HEK293 (cell line): ENCODE data around the gene LSMEM2.

Source experiments
- CTCF ChIA-PET: fragments of 350-600 bp; formaldehyde crosslinking; extraction: SDS; loops from one replicate; lab custom pipeline; 2021; ENCODE audit warnings: antibody characterized with exemption; lab: Yijun Ruan, JAX
- POLR2A ChIA-PET: fragments of 300-600 bp; formaldehyde crosslinking; extraction: SDS; loops from one replicate; lab custom pipeline; 2020; ENCODE audit warnings: antibody characterized with exemption, inconsistent platforms; lab: Yijun Ruan, JAX
- H3K27ac ChIP-seq: fragments of 200-500 bp; sonication (Bioruptor generic); 2 replicates; pipeline ENCODE4 v1.5.1; 2014; ENCODE audit warnings: low read depth, low read length, control low read depth, inconsistent platforms; ENCODE audit errors: extremely low read depth
- H3K36me3 ChIP-seq, 2 experiments: fragments of 200-500 bp in 1 of 2; sonication (Bioruptor generic) in 1 of 2; 1 replicate in 1 of 2; 2 replicates in 1 of 2; pipeline ENCODE4 v1.5.1; 2014 to 2017; ENCODE audit warnings: inconsistent platforms in 2 of 2, low read length in 2 of 2; ENCODE audit not compliant: control insufficient read depth in 2 of 2, insufficient read depth in 1 of 2
- H3K4me1 ChIP-seq: fragments of 200-500 bp; sonication (Bioruptor generic); 2 replicates; pipeline ENCODE4 v1.5.1; 2014; ENCODE audit warnings: mild to moderate bottlenecking, low read length, inconsistent platforms; ENCODE audit not compliant: control insufficient read depth, insufficient read depth
- H3K4me3 ChIP-seq: 2 replicates; pipeline ENCODE4 v1.5.1; 2011; ENCODE audit warnings: low read depth, mild to moderate bottlenecking, control low read depth, low read length, moderate library complexity
- H3K9me3 ChIP-seq: fragments of 200-500 bp; sonication (Bioruptor generic); 2 replicates; pipeline ENCODE4 v1.5.1; 2014; ENCODE audit warnings: low read depth, low read length, inconsistent platforms; ENCODE audit not compliant: control insufficient read depth, insufficient read depth
- BCL11B ChIP-seq: fragments of 450-650 bp; formaldehyde crosslinking; IDR thresholded peaks from 2 replicates; pipeline ENCODE4 v1.5.1; 2016; ENCODE audit warnings: low read depth, missing biosample characterization, missing genetic modification characterization
- KLF7 ChIP-seq: fragments of 450-650 bp; formaldehyde crosslinking; IDR thresholded peaks from 2 replicates; pipeline ENCODE4 v1.5.1; 2016; ENCODE audit warnings: missing biosample characterization, missing genetic modification characterization, borderline replicate concordance
- KLF8 ChIP-seq: fragments of 450-650 bp; formaldehyde crosslinking; IDR thresholded peaks from 2 replicates; pipeline ENCODE4 v1.5.1; 2016; ENCODE audit warnings: missing biosample characterization, missing genetic modification characterization
- PATZ1 ChIP-seq: fragments of 450-650 bp; formaldehyde crosslinking; IDR thresholded peaks from 2 replicates; pipeline ENCODE4 v1.5.1; 2016; ENCODE audit warnings: missing biosample characterization, missing genetic modification characterization
- SCRT2 ChIP-seq: fragments of 450-650 bp; formaldehyde crosslinking; IDR thresholded peaks from 2 replicates; pipeline ENCODE4 v1.5.1; 2016; ENCODE audit warnings: missing biosample characterization, missing genetic modification characterization
- YY2 ChIP-seq: fragments of 450-650 bp; formaldehyde crosslinking; IDR thresholded peaks from 2 replicates; pipeline ENCODE4 v1.5.1; 2016; ENCODE audit warnings: missing biosample characterization, missing genetic modification characterization
- ZBTB20 ChIP-seq: fragments of 450-650 bp; formaldehyde crosslinking; IDR thresholded peaks from 2 replicates; pipeline ENCODE4 v1.5.1; 2016; ENCODE audit warnings: missing biosample characterization, missing genetic modification characterization
- ZFHX2 ChIP-seq: fragments of 450-650 bp; formaldehyde crosslinking; conservative IDR thresholded peaks from 2 replicates; pipeline ENCODE4 v1.5.1; 2016; ENCODE audit warnings: missing biosample characterization, missing genetic modification characterization
- ZIC2 ChIP-seq: fragments of 450-650 bp; formaldehyde crosslinking; IDR thresholded peaks from 2 replicates; pipeline ENCODE4 v1.5.1; 2016; ENCODE audit warnings: missing biosample characterization, missing genetic modification characterization
- ZNF146 ChIP-seq: fragments of 450-650 bp; formaldehyde crosslinking; IDR thresholded peaks from 2 replicates; pipeline ENCODE4 v1.5.1; 2016; ENCODE audit warnings: missing biosample characterization, missing genetic modification characterization
- ZNF23 ChIP-seq: fragments of 450-650 bp; formaldehyde crosslinking; IDR thresholded peaks from 2 replicates; pipeline ENCODE4 v1.5.1; 2016; ENCODE audit warnings: missing biosample characterization, missing genetic modification characterization, borderline replicate concordance
- ZNF239 ChIP-seq: fragments of 450-650 bp; formaldehyde crosslinking; IDR thresholded peaks from 2 replicates; pipeline ENCODE4 v1.5.1; 2016; ENCODE audit warnings: missing biosample characterization, missing genetic modification characterization
- ZNF335 ChIP-seq: fragments of 450-650 bp; formaldehyde crosslinking; conservative IDR thresholded peaks from 2 replicates; pipeline ENCODE4 v1.5.1; 2016; ENCODE audit warnings: missing biosample characterization, missing genetic modification characterization
- ZNF501 ChIP-seq: fragments of 450-650 bp; formaldehyde crosslinking; IDR thresholded peaks from 2 replicates; pipeline ENCODE4 v1.5.1; 2016; ENCODE audit warnings: missing biosample characterization, missing genetic modification characterization
- ZNF596 ChIP-seq: fragments of 450-650 bp; IDR thresholded peaks from 2 replicates; pipeline ENCODE4 v1.5.0; 2018; ENCODE audit warnings: missing biosample characterization, mild to moderate bottlenecking, missing genetic modification characterization, moderate library complexity
- ZNF600 ChIP-seq: fragments of 450-650 bp; formaldehyde crosslinking; IDR thresholded peaks from 2 replicates; pipeline ENCODE4 v1.5.1; 2016; ENCODE audit warnings: missing biosample characterization, missing genetic modification characterization
- ZNF610 ChIP-seq: fragments of 450-650 bp; formaldehyde crosslinking; IDR thresholded peaks from 2 replicates; pipeline ENCODE4 v1.5.1; 2016; ENCODE audit warnings: missing biosample characterization, missing genetic modification characterization, borderline replicate concordance
- ZSCAN4 ChIP-seq: fragments of 450-650 bp; formaldehyde crosslinking; IDR thresholded peaks from 2 replicates; pipeline ENCODE4 v1.5.1; 2017; ENCODE audit warnings: missing biosample characterization, missing genetic modification characterization
- TF ChIP-seq, protein P1 (sequence below): fragments of 450-650 bp; formaldehyde crosslinking; IDR thresholded peaks from 2 replicates; pipeline ENCODE4 v1.5.1; 2016; ENCODE audit warnings: missing biosample characterization, missing genetic modification characterization

The LSMEM2 gene

DNA sequence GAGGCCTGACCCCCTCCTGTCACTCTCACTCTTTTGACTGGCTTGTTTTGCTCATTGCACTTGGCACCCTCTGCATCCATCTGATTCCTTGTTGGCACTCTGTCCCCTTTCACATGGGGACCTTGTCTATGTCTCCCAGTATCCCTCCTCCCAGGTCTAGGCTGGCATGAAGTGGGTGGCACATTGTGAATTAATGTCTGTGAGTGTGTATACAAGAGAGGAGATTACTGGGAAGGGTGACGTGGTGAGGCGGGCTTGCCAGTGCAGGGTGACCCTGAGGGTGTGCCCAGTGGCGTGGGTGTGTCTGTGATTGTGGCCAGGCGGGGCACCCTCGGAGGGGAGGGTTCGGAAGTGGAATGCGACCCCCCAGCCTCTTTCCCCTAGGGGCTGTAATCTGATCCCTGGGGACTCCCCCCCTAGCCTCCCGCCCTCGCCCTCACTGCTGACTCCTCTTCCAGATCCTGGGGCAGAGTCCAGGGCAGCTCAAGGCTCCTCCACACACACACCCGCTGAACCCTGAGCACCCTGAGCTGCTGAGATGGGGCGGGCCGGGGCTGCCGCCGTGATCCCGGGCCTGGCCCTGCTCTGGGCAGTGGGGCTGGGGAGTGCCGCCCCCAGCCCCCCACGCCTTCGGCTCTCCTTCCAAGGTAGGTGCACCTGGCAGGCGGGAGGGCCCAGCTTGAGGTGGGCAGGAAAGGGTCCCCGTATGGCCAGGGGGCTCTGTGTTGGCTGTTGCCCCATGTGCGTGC is 10.0 kb upstream of the LSMEM2 start, which contains the start of gene SEMA3B (continued):
- no peak for TF ChIP-seq SCRT2 (tag by site-specific recombination)
- 0 out of 2 replicates have a peak, but pooled peaks have one; percentile 40 for TF ChIP-seq PATZ1
- TF ChIP-seq ZBTB20 (tag by site-specific recombination), result peak; percentile 53
- no peak for TF ChIP-seq ZNF146 (tag by site-specific recombination)
- TF ChIP-seq ZNF600 (tag by site-specific recombination), result peak; percentile 58
- TF ChIP-seq ZFHX2 (tag by site-specific recombination), result peak; percentile 84
- TF ChIP-seq ZNF501 (tag by site-specific recombination), result no peak
- TF ChIP-seq ZNF239 (tag by site-specific recombination), result no peak
- TF ChIP-seq KLF8 (tag by site-specific recombination), result peak; percentile 33; the same call in 1 of the 2 replicates
- TF ChIP-seq, protein P1, sequence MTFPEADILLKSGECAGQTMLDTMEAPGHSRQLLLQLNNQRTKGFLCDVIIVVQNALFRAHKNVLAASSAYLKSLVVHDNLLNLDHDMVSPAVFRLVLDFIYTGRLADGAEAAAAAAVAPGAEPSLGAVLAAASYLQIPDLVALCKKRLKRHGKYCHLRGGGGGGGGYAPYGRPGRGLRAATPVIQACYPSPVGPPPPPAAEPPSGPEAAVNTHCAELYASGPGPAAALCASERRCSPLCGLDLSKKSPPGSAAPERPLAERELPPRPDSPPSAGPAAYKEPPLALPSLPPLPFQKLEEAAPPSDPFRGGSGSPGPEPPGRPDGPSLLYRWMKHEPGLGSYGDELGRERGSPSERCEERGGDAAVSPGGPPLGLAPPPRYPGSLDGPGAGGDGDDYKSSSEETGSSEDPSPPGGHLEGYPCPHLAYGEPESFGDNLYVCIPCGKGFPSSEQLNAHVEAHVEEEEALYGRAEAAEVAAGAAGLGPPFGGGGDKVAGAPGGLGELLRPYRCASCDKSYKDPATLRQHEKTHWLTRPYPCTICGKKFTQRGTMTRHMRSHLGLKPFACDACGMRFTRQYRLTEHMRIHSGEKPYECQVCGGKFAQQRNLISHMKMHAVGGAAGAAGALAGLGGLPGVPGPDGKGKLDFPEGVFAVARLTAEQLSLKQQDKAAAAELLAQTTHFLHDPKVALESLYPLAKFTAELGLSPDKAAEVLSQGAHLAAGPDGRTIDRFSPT, result peak; percentile 51; the same call in 1 of the 2 replicates

GRCh38 chr3:50269460-50269859 is 9.4 kb upstream of the LSMEM2 start:
- Histone ChIP-seq H3K27ac (no peak overlapping the region), H3K4me1 (peaks cover 3% of the 10 kb centered on the region; the same call in 1 of the 2 replicates)

DNA sequence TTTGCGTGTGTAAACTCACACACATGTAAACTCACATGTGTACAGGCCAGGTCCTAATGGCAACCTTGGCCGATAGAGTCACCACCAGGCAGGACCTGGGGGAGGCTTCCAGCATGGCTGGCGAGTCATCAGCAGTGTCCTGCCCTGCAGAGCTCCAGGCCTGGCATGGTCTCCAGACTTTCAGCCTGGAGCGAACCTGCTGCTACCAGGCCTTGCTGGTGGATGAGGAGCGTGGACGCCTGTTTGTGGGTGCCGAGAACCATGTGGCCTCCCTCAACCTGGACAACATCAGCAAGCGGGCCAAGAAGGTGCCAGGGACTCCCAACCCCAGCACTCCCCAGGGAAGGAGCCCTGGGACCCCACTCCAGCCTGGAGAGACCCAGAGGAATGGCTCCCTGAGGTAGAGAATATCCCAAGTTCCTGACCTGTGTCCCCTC is 8.9 kb upstream of the LSMEM2 start:
- CTCF ChIA-PET, result interaction anchor here (1.4 to 3.8 kb wide), 4 partner anchors 10 to 78 kb away, joined by 4 to 38 read pairs (median 5); no protein-coding TSS in a partner anchor
- no peak overlapping the region for H3K27ac ChIP-seq
- H3K36me3 ChIP-seq, result no peaks in the 10 kb centered on the region
- peaks cover under 1% of the 10 kb centered on the region; the same call in 1 of the 2 replicates for H3K4me1 ChIP-seq
- TF ChIP-seq ZIC2 (tag by site-specific recombination) (peak; percentile 24; the same call in 1 of the 2 replicates), YY2 (tag by site-specific recombination) (no peak), ZNF335 (no peak), ZSCAN4 (no peak), ZNF23 (tag by site-specific recombination) (no peak)
- no peaks in the 10 kb centered on the region for H3K9me3 ChIP-seq
- POLR2A ChIA-PET, result no interaction called here
- H3K4me3 ChIP-seq, result no peak overlapping the region

More at GRCh38 chr3:50269460-50269859, 9.4 kb upstream of the LSMEM2 start:
- H3K4me3 ChIP-seq, result no peak overlapping the region
- POLR2A ChIA-PET, result no interaction called here
- H3K9me3 ChIP-seq, result no peaks in the 10 kb centered on the region
- CTCF ChIA-PET, result interaction anchor here (0.6 to 3.8 kb wide), 6 partner anchors 9 to 77 kb away, joined by 3 to 38 read pairs (median 4); partner anchors contain the start of gene HYAL2
- TF ChIP-seq ZNF610 (tag by site-specific recombination), result no peak
- TF ChIP-seq BCL11B (tag by site-specific recombination), result no peak
- TF ChIP-seq ZNF596 (tag by site-specific recombination), result no peak
- TF ChIP-seq KLF7 (tag by site-specific recombination), result no peak
- TF ChIP-seq, all 188 proteins: peak for 0
- no peaks in the 10 kb centered on the region for H3K36me3 ChIP-seq
